ENCODE results near the gene RSF1. TPM values are rescaled to one million over a fixed set of nuclear protein-coding genes. Genes with fewer than 3 reads are reported as not detected.

RSF1 gene
- total and polyA plus RNA-seq, 11 donors: 11.2 to 49.2 (median 42.8) TPM

DNA sequence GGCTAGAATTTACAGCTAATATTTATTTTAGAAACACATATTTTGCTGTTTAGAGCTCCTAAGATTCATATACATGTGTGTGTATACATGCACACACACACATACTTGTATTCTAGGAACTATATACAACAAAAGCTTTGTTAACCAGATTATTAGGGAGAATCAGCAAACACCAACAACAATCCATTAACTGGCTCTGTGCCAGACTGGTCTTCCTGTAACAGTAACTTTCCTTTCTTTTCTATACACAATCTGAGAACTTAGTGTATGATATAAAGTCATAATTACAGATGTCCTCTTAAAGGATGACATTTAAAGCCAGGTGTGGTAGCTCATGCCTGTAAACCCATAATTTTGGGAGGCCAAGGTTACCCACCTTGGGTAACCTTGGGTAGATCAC lies 133.4 kb downstream of the RSF1 start:
- Histone ChIP-seq H3K27me3 (no peaks in the 10 kb centered on the region), H3K4me3 (no peak overlapping the region), H3K27ac (no peak overlapping the region), H3K4me1 (no peaks in the 10 kb centered on the region), H3K9me3 (no peaks in the 10 kb centered on the region), H3K36me3 (peaks cover 0 to 99% (median 85%) of the 10 kb centered on the region in 9 donors)
- TF ChIP-seq CTCF (IDR thresholded peaks at IDR 0.05): no peak
- no peak for TF ChIP-seq POLR2A (IDR thresholded peaks at IDR 0.05)
- ATAC-seq: no peak
- no peak for DNase-seq
- intact Hi-C loops (cut with DNase I): loop anchor here in 1 of 10 donors (10.0 kb wide), 1 partner anchor 58 kb away; no protein-coding TSS in a partner anchor

DNA sequence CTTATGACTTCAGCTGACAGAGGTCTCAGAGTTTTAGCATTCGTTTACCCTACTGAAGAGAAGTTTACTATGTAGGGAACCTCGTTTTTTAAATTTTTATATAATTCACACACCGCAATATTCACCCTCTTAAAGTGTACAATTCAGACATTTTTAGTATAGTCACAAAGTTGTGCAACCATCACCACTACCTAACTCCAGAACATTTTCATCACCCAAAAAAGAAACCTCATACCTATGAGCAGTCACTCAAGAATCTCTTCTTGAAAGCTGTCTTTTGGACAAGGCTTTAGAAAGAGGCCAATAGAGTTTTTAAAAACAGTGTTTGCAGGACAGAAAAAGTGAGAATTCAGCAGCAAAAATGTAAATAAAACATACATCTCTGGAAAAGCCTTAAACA lies 143.4 kb downstream of the RSF1 start:
- TF ChIP-seq CTCF (IDR thresholded peaks at IDR 0.05) (no peak), POLR2A (IDR thresholded peaks at IDR 0.05) (no peak)
- no peaks in the 10 kb centered on the region for H3K9me3 ChIP-seq
- H3K36me3 ChIP-seq: peaks cover 0 to 100% (median 94%) of the 10 kb centered on the region in 9 donors
- intact Hi-C loops (cut with DNase I): no loop called here
- no peak overlapping the region for H3K4me3 ChIP-seq
- WGBS, 4 donors: 94 to 98% (median 96%) methylated on average over 3 of the region's 3 CpGs
- DNase-seq (no peak), ATAC-seq (no peak)
- H3K4me1 ChIP-seq: peaks cover 0 to 5% (median 0%) of the 10 kb centered on the region in 12 donors
- H3K27ac ChIP-seq: no peak overlapping the region
- H3K27me3 ChIP-seq: no peaks in the 10 kb centered on the region

- Histone ChIP-seq H3K27ac (peak overlapping the region in 7 of 12 donors; percentile 12 to 48 (median 23)), H3K9me3 (no peaks in the 10 kb centered on the region), H3K4me3 (no peak overlapping the region), H3K36me3 (peaks cover 2 to 99% (median 98%) of the 10 kb centered on the region in 9 donors), H3K4me1 (peaks cover 0 to 19% (median 0%) of the 10 kb centered on the region in 12 donors), H3K27me3 (no peaks in the 10 kb centered on the region)
- TF ChIP-seq POLR2A (IDR thresholded peaks at IDR 0.05) (no peak), CTCF (IDR thresholded peaks at IDR 0.05) (no peak)
- ATAC-seq (peak; percentile 90 to 95 (median 94)), DNase-seq (peak in 4 of 5 donors; percentile 24 to 70 (median 46))
- intact Hi-C loops (cut with DNase I): no loop called here
- 81 to 94% (median 92%) methylated on average over 1 of the region's 1 CpG for WGBS, 4 donors
Measured at GRCh38 chr11:77672264-77672663, 148.3 kb downstream of the RSF1 start.

- Histone ChIP-seq H3K4me1 (peaks cover 0 to 19% (median 0%) of the 10 kb centered on the region in 12 donors), H3K36me3 (peaks cover 2 to 99% (median 95%) of the 10 kb centered on the region in 9 donors), H3K27ac (no peak overlapping the region), H3K9me3 (no peaks in the 10 kb centered on the region), H3K4me3 (no peak overlapping the region), H3K27me3 (no peaks in the 10 kb centered on the region)
- TF ChIP-seq CTCF (IDR thresholded peaks at IDR 0.05): no peak
- TF ChIP-seq POLR2A (IDR thresholded peaks at IDR 0.05): no peak
- ATAC-seq: no peak
- WGBS, 4 donors: 85 to 99% (median 94%) methylated on average over 2 of the region's 2 CpGs
- no peak for DNase-seq
- intact Hi-C loops (cut with DNase I): no loop called here
Measured at GRCh38 chr11:77669848-77670511, 150.5 kb downstream of the RSF1 start.
